M059J (cell line): ENCODE measurements around the gene FAM83E. TPM values are rescaled to one million over a fixed set of nuclear protein-coding genes. Genes with fewer than 3 reads are reported as not detected.
A peak's percentile ranks its signal among the peaks of the same experiment; 100 is the strongest.
"Not testable (repeated sequence)": the region's sequence is repeated elsewhere in the genome, so short reads cannot be mapped to it uniquely, and the experiment has no call there.

Experiments used
- DNase-seq: peaks from one replicate; pipeline ENCODE4 v3.0.0-alpha.2; 2012; ENCODE audit warnings: low read depth
- total RNA-seq: library from RNA; depleted of rRNA; stranded (reverse); fragments of >200 nt; shearing (Covaris generic); gene quantifications from 2 replicates; pipeline ENCODE4 v1.2.3, GENCODE V29; 2014

FAM83E gene
- total RNA-seq, 1 experiment from 2014 or later: 0.89 TPM

- DNase-seq: no peak
These were observed 27.0 kb upstream of the FAM83E start for GRCh38 chr19:48641850-48642249.

- no peak for DNase-seq
These were observed 24.9 kb upstream of the FAM83E start for GRCh38 chr19:48639483-48640375.

- DNase-seq: no peak
These were observed 24.0 kb upstream of the FAM83E start for GRCh38 chr19:48638831-48639381.

- peak; percentile 89 for DNase-seq
These were observed 23.3 kb upstream of the FAM83E start for GRCh38 chr19:48637948-48638830.

GRCh38 chr19:48637449-48637947 lies 22.6 kb upstream of the FAM83E start:
- peak; percentile 99 for DNase-seq

GRCh38 chr19:48636859-48637448 lies 22.1 kb upstream of the FAM83E start, which contains the start of gene DBP:
DBP (minus strand) TSS chr19:48637379; CDS start chr19:48636994, 385 bp downstream.
- DNase-seq: peak; percentile 53

GRCh38 chr19:48635966-48636858 lies 21.3 kb upstream of the FAM83E start:
- no peak for DNase-seq

GRCh38 chr19:48635263-48635965 lies 20.5 kb upstream of the FAM83E start:
- peak; percentile 53 for DNase-seq

- peak; percentile 96 for DNase-seq
These were observed 19.8 kb upstream of the FAM83E start for GRCh38 chr19:48634424-48635262.

- DNase-seq: no peak
These were observed 19.1 kb upstream of the FAM83E start for GRCh38 chr19:48634036-48634342.

- no peak for DNase-seq
These were observed 18.5 kb upstream of the FAM83E start for GRCh38 chr19:48633148-48634035.

- peak; percentile 81 for DNase-seq
These were observed 17.8 kb upstream of the FAM83E start for GRCh38 chr19:48632692-48633147.

- DNase-seq: not testable (repeated sequence)
These were observed 17.4 kb upstream of the FAM83E start for GRCh38 chr19:48632286-48632685.

- DNase-seq: peak; percentile 70
These were observed 16.3 kb upstream of the FAM83E start for GRCh38 chr19:48631225-48631624.

GRCh38 chr19:48630296-48631063 lies 15.6 kb upstream of the FAM83E start:
- no peak for DNase-seq

GRCh38 chr19:48629599-48630295 lies 14.9 kb upstream of the FAM83E start:
- no peak for DNase-seq

- no peak for DNase-seq
These were observed 14.4 kb upstream of the FAM83E start for GRCh38 chr19:48629297-48629598.
